ENCODE data around the gene RNASEH2B. TPM values are rescaled to one million over a fixed set of nuclear protein-coding genes. Genes with fewer than 3 reads are reported as not detected.

The RNASEH2B gene, protein sequence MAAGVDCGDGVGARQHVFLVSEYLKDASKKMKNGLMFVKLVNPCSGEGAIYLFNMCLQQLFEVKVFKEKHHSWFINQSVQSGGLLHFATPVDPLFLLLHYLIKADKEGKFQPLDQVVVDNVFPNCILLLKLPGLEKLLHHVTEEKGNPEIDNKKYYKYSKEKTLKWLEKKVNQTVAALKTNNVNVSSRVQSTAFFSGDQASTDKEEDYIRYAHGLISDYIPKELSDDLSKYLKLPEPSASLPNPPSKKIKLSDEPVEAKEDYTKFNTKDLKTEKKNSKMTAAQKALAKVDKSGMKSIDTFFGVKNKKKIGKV
- 44.7 and 64.6 TPM in 2 replicates for total RNA-seq (2014; rRNA removed; shearing (Covaris generic))

DNA sequence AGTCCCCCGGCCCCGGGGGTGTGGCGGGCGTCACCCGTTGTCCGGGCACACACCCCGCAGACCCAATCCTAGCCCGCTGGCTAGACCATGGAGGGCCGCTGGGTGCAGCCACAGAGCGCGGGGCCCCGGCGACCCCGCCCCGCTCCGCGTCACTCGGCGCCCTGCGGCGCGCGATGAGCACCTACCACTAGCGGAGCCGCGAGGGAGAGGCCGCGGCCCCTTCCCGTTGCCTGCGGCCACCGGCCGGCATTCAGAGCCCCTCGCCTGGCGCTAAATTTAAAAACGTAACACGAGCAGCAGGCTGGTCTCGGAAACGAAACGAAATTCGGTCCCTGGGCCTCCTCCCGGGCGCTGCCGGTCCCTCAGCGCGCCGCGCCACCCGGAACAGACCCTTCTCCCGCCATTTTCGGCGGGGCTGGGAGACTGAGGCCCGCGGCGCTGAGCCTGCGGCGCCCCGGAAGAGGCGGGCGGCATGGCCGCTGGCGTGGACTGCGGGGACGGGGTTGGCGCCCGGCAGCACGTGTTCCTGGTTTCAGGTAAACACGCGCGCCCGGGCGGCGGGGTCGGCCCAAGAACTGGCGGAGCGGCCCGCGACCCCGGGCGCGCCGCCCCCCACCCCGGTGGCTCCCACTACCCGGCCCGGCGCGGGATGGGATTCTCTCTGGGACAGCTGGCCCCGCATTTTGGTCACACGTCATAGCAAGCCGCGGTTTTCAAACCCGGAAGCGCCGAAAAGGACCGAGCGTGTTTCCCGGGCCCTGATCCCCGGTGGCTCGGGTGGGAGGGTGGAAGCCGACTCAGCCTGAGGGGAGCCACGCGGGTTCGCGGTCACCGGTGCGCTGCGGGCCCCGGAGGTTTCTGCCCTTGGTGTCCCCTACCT lies at the start of gene RNASEH2B:
RNASEH2B (plus strand) TSS at position 187 of the 880 bp plus-strand sequence; CDS start at position 473, 286 bp downstream.

Other genes starting within 250 kb of the RNASEH2B start
- gene DLEU7, start 66.1 kb upstream of the RNASEH2B start, total RNA-seq (2014; rRNA removed; shearing (Covaris generic)): not detected in 2 replicates
- not detected in 2 replicates for gene C13orf42, start 201.5 kb downstream of the RNASEH2B start, total RNA-seq (2014; rRNA removed; shearing (Covaris generic))